HG02981 (cell line): Measurements from ENCODE around the gene FAM20C.
"Not testable (repeated sequence)": the region's sequence is repeated elsewhere in the genome, so short reads cannot be mapped to it uniquely, and the experiment has no call there.

Source experiments
- ATAC-seq: cut with Tn5 transposase; IDR thresholded peaks from one replicate; pipeline ENCODE4 v1.9.1; 2021; ENCODE audit warnings: mild to moderate bottlenecking, moderate library complexity; ENCODE audit not compliant: unreplicated experiment

The FAM20C gene

DNA sequence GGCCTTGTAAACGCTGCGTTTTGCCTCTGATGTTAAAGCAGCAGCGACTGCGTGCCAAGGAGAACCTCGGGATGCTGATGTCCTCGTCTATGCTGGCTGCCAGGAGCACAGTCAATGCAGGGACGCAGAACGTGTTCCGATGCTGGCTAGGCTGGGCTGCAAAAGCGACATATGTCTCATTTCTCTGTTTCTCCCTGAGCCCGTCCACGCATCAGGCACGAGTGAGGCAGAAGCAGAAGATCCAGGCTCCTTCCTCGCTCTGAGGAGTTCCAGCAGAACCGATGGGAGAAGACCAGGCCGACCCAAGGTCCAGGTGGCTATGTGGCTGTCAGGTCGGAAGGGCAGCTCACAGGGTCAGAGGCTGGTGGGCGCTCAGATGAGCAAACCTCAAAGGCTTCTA lies 93.9 kb downstream of the FAM20C start:
- no peak for ATAC-seq

GRCh38 chr7:288671-289101 lies 96.3 kb downstream of the FAM20C start:
- no peak for ATAC-seq

- ATAC-seq = no peak
Observed at GRCh38 chr7:289209-289755, 96.9 kb downstream of the FAM20C start.

DNA sequence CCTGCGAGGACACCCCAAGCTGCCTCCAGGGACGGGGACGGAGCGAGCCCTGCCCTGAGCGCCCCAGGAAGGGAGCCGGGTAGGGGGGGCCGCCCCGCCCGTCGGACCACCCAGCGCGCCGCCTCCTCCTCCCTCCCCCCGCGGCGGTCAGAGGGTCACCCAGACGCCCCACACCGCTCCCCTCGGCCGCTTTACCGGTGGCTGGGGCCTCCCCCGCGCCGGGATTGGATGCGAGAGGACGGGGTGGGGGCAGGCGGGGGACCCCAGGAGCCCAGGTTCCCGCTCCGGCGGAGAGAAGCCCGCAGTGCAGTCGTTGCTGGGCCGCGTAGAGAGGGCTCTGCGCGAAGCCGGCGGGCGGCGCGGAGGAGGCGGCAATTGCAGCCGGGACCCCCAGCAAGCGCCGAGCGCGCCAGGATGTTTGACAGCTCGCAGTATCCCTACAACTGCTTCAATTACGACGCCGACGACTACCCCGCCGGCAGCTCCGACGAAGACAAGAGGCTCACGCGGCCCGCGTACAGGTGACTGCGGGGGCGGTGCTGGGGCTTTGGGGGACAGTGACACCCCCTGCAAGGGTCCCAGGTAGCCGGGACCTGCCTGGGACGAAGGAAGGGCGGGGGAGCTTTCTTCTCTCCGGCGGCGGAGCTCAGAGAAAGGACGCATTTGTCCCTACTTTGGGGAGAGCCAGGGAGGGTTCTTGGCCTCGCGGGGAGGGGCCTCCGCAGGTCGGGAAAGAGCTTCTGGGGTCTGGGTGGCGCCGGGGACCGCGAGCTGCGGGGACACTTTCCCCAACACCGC lies 97.6 kb downstream of the FAM20C start, which contains the start of gene FOXL3:
Gene FOXL3, plus strand, starts transcription at position 415 of the 798 bp plus-strand sequence. Its CDS starts 0 bp downstream, at position 415.
- ATAC-seq = no peak

DNA sequence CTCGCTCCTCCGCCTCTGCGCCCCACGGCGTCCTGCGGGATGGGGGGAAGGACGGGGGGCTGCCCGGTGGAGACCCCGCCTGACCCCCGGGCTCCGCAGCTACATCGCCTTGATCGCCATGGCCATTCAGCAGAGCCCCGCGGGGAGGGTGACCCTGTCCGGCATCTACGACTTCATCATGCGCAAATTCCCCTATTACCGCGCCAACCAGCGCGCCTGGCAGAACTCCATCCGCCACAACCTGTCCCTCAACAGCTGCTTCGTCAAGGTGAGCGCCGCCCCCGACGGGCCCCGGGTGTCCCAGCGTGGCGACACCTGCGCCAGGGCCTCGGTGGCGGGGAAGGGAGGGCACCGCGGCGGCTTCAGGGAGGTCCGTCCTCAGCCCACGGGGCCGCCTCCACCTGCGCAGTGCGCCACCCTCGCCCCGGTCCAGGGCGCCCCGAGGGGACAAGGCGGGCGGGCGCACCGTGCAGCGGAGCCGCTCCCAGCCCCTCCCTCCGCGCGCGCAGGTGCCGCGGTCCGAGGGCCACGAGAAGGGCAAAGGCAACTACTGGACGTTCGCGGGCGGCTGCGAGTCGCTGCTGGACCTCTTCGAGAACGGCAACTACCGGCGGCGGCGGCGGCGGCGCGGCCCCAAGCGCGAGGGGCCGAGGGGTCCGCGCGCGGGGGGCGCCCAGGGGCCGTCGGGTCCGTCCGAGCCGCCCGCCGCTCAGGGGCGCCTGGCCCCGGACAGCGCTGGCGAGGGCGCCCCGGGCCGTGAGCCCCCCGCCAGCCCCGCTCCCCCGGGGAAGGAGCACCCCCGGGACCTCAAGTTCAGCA lies 98.4 kb downstream of the FAM20C start:
- ATAC-seq = no peak

- ATAC-seq = no peak
Observed at GRCh38 chr7:291373-292092, 99.2 kb downstream of the FAM20C start.

- no peak for ATAC-seq
Observed at GRCh38 chr7:292226-292625, 99.9 kb downstream of the FAM20C start.

DNA sequence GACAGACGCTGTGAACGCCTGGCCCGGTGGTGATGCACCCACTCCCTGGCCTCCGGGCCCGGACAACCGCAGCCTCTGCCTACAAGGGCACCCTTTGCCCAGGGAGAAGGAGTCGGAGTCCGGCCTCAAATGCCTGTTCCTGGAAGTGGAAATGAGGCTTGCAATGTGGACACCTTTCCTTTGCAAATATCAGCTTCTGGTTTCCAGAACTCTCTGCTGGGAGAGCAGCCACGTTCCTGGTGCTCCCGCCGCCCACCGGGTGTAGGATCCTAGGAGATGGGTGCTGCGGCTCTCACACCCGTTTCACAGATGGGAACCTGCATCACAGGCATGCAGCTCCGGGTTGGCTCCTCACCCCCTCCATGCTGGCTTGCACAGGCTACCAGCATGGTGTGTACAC lies 100.5 kb downstream of the FAM20C start:
- ATAC-seq = no peak

- no peak for ATAC-seq
Observed at GRCh38 chr7:293681-294439, 101.5 kb downstream of the FAM20C start.

DNA sequence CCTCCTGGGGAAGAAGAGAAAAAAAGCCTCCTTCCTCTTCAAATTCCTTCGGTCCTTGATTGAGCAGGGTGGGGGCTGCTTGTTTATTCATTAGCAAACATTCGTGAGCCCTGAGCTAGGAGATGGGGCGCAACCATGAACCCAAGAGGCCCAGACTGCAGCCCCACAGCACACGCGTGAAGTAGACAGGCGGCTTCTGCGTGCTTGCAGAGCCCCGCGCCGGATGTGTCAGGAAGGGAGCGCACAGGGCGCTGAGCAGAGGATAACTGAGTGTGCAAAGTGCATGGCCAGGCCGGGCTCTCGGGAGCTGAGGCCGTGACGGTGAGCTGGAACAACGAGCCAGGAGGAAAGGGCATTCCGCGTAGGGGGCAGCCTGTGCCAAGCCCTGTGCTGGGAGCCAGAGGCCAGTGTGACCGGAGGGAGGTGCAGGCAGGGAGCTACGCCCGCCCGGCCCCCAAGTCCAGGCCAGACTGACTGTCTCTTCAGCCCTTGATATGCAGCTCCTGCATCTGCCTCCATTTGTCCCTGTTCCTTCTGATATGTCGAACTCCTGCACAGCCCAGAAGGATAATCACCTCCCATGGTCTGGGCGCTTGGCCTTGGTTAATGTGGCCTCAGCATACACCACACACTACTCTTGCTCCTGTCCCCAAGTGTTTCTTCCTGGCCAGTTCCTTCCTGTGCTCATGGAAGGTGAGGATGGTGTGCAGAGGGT lies 102.2 kb downstream of the FAM20C start:
- no peak for ATAC-seq

- no peak for ATAC-seq
Observed at GRCh38 chr7:295155-296154, 103.1 kb downstream of the FAM20C start.

GRCh38 chr7:296373-296945 lies 104.1 kb downstream of the FAM20C start:
- ATAC-seq = no peak

- ATAC-seq = not testable (repeated sequence)
Observed at GRCh38 chr7:297141-297540, 104.8 kb downstream of the FAM20C start.

DNA sequence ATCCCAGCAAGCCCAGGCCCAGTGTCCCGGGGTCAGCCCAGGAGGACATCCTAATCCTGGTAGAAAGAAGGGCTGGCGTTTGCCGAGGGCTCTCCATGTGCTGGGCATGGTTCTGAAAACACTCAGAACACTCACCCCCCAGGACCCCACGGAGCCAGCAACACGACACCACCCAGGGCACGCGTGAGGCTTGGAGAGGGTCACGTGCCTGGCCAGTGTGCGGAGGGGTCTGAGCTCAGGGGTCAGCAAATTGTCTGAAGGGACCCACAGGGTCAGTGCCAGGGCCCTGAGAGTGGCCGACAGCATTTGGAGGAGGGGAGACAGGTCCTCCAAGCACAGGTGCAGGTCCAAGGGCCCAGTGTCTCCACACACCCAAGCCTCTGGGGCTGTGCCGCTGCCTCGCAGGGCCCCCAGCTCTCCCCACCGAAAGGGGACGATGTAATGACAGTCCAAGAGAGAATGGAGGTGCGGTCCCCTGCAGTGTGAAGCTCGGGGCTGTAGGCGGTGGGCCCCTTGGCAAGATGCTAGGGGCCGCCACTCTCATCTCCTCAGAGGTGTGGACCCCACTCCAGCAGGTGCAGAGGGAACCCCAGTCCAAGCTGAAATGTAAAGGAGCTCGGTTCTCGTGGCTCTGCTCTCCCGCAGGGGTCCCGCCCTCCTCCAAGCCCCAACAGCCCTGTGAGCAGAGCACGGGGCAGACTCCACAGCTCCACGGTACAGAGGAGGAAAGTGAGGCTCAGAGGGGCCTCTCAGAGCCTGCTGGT lies 105.4 kb downstream of the FAM20C start:
- no peak for ATAC-seq

DNA sequence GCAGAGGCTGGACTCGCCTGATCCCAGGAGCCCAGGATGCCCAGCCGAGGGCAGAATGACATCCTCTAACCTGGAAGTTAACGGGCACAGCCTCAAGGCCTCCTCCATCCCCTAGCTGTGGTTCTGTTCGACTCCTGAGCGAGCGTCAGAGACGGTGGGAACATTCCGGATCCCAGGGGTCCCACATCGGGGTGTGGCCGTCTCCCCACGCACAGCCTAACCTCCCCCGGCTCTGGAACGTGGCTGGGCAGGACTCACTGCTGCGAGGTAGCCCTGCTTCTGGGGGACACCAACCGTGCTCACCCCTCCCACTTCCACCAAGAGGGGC lies 106.0 kb downstream of the FAM20C start:
- ATAC-seq = no peak

- ATAC-seq = no peak
Observed at GRCh38 chr7:298743-299142, 106.4 kb downstream of the FAM20C start.

- no peak for ATAC-seq
Observed at GRCh38 chr7:299169-299568, 106.8 kb downstream of the FAM20C start.

DNA sequence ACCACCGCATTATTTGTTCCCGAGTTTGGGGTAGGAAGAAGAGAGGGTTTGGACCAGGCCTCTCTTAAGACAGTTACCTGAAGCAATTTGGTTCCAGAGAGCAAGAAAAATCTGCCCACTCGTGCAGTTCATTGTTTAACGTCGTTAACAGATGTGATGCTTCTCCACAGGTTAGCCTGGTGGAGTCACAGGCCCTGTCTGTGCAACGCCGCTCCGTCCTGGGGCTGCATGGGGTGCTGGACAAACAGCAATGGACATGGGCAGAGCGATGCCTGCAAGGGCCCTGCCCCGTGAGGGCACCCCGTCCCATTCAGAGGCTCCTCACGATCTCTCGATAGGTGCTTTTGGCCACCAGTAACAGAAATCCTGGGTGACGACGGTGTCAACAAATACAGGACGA lies 107.3 kb downstream of the FAM20C start:
- ATAC-seq = no peak
